HFFc6 (cell line): ENCODE results near the gene FOXC1. TPM values are rescaled to one million over a fixed set of nuclear protein-coding genes. Genes with fewer than 3 reads are reported as not detected.

ENCODE experiments used
- DNase-seq: peaks from one replicate; pipeline ENCODE4 v3.0.0-alpha.2; 2018
- H3K27ac Mint-ChIP-seq: 2 replicates; pipeline ENCODE4 v1.8.0; 2020; ENCODE audit warnings: mild to moderate bottlenecking, mixed read lengths
- H3K27me3 Mint-ChIP-seq: 2 replicates; pipeline ENCODE4 v1.8.0; 2021; ENCODE audit warnings: mild to moderate bottlenecking, moderate library complexity, mixed read lengths; ENCODE audit not compliant: insufficient read depth
- H3K36me3 Mint-ChIP-seq: 2 replicates; pipeline ENCODE4 v1.8.0; 2021; ENCODE audit warnings: low read depth, mixed read lengths
- H3K4me1 Mint-ChIP-seq: 2 replicates; pipeline ENCODE4 v1.8.0; 2020; ENCODE audit warnings: low read depth, mixed read lengths
- H3K4me3 Mint-ChIP-seq: 2 replicates; pipeline ENCODE4 v1.8.0; 2020; ENCODE audit warnings: mild to moderate bottlenecking, moderate library complexity, mixed read lengths
- H3K9me3 Mint-ChIP-seq: 2 replicates; pipeline ENCODE4 v1.8.0; 2020; ENCODE audit warnings: mild to moderate bottlenecking, mixed read lengths
- CTCF ChIP-seq: fragments of 200-600 bp; sonication (generic); IDR thresholded peaks from 2 replicates; pipeline ENCODE4 v1.5.0; 2021; ENCODE audit warnings: antibody characterized with exemption, mild to moderate bottlenecking
- total RNA-seq, 6 experiments: library from RNA; stranded (reverse); fragmentation: NEBNext Ultra II Directional; extraction: Animal tissue kit (Norgen Biotek cat#: 25700); gene quantifications; 2 replicates in 1 of 6; 3 replicates in 5 of 6; pipeline ENCODE4 v1.2.3, GENCODE V29; 2021

The FOXC1 gene
- total RNA-seq, 6 experiments from 2014 or later = 15.8 to 18.0 (median 16.9) TPM

GRCh38 chr6:1645466-1646185 lies 35.9 kb downstream of the FOXC1 start:
- no peak for DNase-seq
- Mint-ChIP-seq H3K4me3 (no peak overlapping the region), H3K36me3 (no peaks in the 10 kb centered on the region; the same call in 1 of the 2 replicates), H3K27me3 (peaks cover 6% of the 10 kb centered on the region), H3K9me3 (no peaks in the 10 kb centered on the region), H3K4me1 (peaks cover 16% of the 10 kb centered on the region), H3K27ac (no peak overlapping the region)
- TF ChIP-seq CTCF = no peak

- H3K36me3 Mint-ChIP-seq = no peaks in the 10 kb centered on the region
- no peak overlapping the region for H3K4me3 Mint-ChIP-seq
- TF ChIP-seq CTCF = no peak
- H3K9me3 Mint-ChIP-seq = no peaks in the 10 kb centered on the region
- no peak for DNase-seq
- no peaks in the 10 kb centered on the region; the same call in 1 of the 2 replicates for H3K4me1 Mint-ChIP-seq
- H3K27me3 Mint-ChIP-seq = no peaks in the 10 kb centered on the region
- H3K27ac Mint-ChIP-seq = no peak overlapping the region
Observed at GRCh38 chr6:1651362-1651761, 41.6 kb downstream of the FOXC1 start.

- no peak for DNase-seq
- H3K27ac Mint-ChIP-seq = no peak overlapping the region
- H3K9me3 Mint-ChIP-seq = no peaks in the 10 kb centered on the region
- no peaks in the 10 kb centered on the region for H3K4me1 Mint-ChIP-seq
- H3K27me3 Mint-ChIP-seq = no peaks in the 10 kb centered on the region; the same call in 1 of the 2 replicates
- no peak overlapping the region for H3K4me3 Mint-ChIP-seq
- TF ChIP-seq CTCF = no peak
- no peaks in the 10 kb centered on the region for H3K36me3 Mint-ChIP-seq
Observed at GRCh38 chr6:1652842-1653241, 43.1 kb downstream of the FOXC1 start.

- DNase-seq = no peak
- H3K4me3 Mint-ChIP-seq = no peak overlapping the region
- no peaks in the 10 kb centered on the region for H3K4me1 Mint-ChIP-seq
- H3K9me3 Mint-ChIP-seq = no peaks in the 10 kb centered on the region
- TF ChIP-seq CTCF = no peak
- no peak overlapping the region for H3K27ac Mint-ChIP-seq
- no peaks in the 10 kb centered on the region for H3K36me3 Mint-ChIP-seq
- H3K27me3 Mint-ChIP-seq = no peaks in the 10 kb centered on the region; the same call in 1 of the 2 replicates
Observed at GRCh38 chr6:1654054-1654453, 44.3 kb downstream of the FOXC1 start.

GRCh38 chr6:1657116-1657770 lies 47.5 kb downstream of the FOXC1 start:
- no peaks in the 10 kb centered on the region for H3K9me3 Mint-ChIP-seq
- no peak for DNase-seq
- H3K27me3 Mint-ChIP-seq = peaks cover 2% of the 10 kb centered on the region
- H3K36me3 Mint-ChIP-seq = no peaks in the 10 kb centered on the region
- no peak overlapping the region for H3K4me3 Mint-ChIP-seq
- H3K4me1 Mint-ChIP-seq = peaks cover 5% of the 10 kb centered on the region
- no peak overlapping the region for H3K27ac Mint-ChIP-seq
- TF ChIP-seq CTCF = no peak
